Endothelial cell of umbilical vein (primary cell): ENCODE data around the gene GLP2R. TPM values are rescaled to one million over a fixed set of nuclear protein-coding genes. Genes with fewer than 3 reads are reported as not detected.

Experiments
- BruUV-seq: library from RNA; stranded (reverse); fragments of 400-500 nt; replicated peaks from 2 replicates; lab custom pipeline; 2021; lab: Mats Ljungman, UMichigan
- CTCF ChIA-PET: fragments of 300-600, 350-600 bp; sonication (Branson Sonifier 250); formaldehyde crosslinking; loops from one replicate; lab custom pipeline; 2021; ENCODE audit warnings: antibody characterized with exemption, inconsistent platforms; lab: Charles Lee
- POLR2A ChIA-PET: fragments of 300-600, 350-600 bp; sonication (Branson Sonifier 250); formaldehyde crosslinking; loops from one replicate; lab custom pipeline; 2021; ENCODE audit warnings: antibody characterized with exemption, inconsistent platforms; lab: Charles Lee
- DNase-seq: peaks from one replicate; pipeline ENCODE4 v3.0.0-alpha.2; 2011; ENCODE audit warnings: low read depth, low spot score
- FAIRE-seq: peaks from 2 replicates; lab custom pipeline; 2011; peaks lifted over from hg19 to GRCh38; lab: Jason Lieb, UNC
- H2AFZ ChIP-seq: 2 replicates; pipeline ENCODE4 v1.6.0; 2012; ENCODE audit warnings: low read depth, low read length, control low read depth, inconsistent platforms
- H3K27ac ChIP-seq: 2 replicates; pipeline ENCODE4 v1.5.1; 2011; ENCODE audit warnings: low read depth, mild to moderate bottlenecking, control low read depth, low read length, moderate library complexity; ENCODE audit not compliant: insufficient read depth
- H3K27me3 ChIP-seq, 2 experiments: 2 replicates each; pipeline versions ENCODE4 v1.6.0 to v1.6.1; 2011; ENCODE audit warnings: low read length in 2 of 2, mixed read lengths in 1 of 2; ENCODE audit not compliant: control insufficient read depth in 2 of 2, insufficient read depth in 2 of 2
- H3K36me3 ChIP-seq, 2 experiments: 2 replicates in 1 of 2; 3 replicates in 1 of 2; pipeline ENCODE4 v1.5.1; 2011; ENCODE audit warnings: low read length in 2 of 2, mild to moderate bottlenecking in 1 of 2, moderate library complexity in 1 of 2; ENCODE audit not compliant: control insufficient read depth in 2 of 2, insufficient read depth in 2 of 2; ENCODE audit errors: extremely low read depth in 1 of 2
- H3K4me1 ChIP-seq: 3 replicates; pipeline ENCODE4 v1.5.1; 2011; ENCODE audit warnings: mild to moderate bottlenecking, low read length; ENCODE audit not compliant: control insufficient read depth, insufficient read depth; ENCODE audit errors: extremely low read depth
- H3K4me2 ChIP-seq: 2 replicates; pipeline ENCODE4 v1.6.1; 2011; ENCODE audit warnings: low read length, control low read depth, mixed read lengths; ENCODE audit not compliant: insufficient read depth
- H3K4me3 ChIP-seq, 3 experiments: fragments of 200-600 bp in 1 of 3; sonication (generic), shearing (Covaris generic) in 1 of 3; replicated peaks in 1 of 3; 2 replicates each; pipeline ENCODE4 v1.5.1; 2011 to 2016; ENCODE audit warnings: control low read depth in 3 of 3, low read length in 3 of 3, mild to moderate bottlenecking in 2 of 3, inconsistent platforms in 1 of 3, low read depth in 1 of 3, moderate library complexity in 1 of 3; ENCODE audit not compliant: insufficient read depth in 1 of 3
- H3K79me2 ChIP-seq: 2 replicates; pipeline ENCODE4 v1.6.0; 2012; ENCODE audit warnings: low read length, inconsistent platforms; ENCODE audit not compliant: control insufficient read depth, insufficient read depth
- H3K9ac ChIP-seq: replicated peaks from 2 replicates; pipeline ENCODE3; 2011; ENCODE audit warnings: low read length, control low read depth; ENCODE audit not compliant: insufficient read depth; ENCODE audit errors: extremely low read depth
- H3K9me1 ChIP-seq: replicated peaks from 3 replicates; pipeline ENCODE4 v1.6.0; 2011; ENCODE audit warnings: mild to moderate bottlenecking, low read length; ENCODE audit not compliant: control insufficient read depth, insufficient read depth; ENCODE audit errors: extremely low read depth
- H3K9me3 ChIP-seq: replicated peaks from 2 replicates; pipeline ENCODE4 v1.5.1; 2012; ENCODE audit warnings: low read length, inconsistent platforms; ENCODE audit not compliant: control insufficient read depth, insufficient read depth
- H4K20me1 ChIP-seq: replicated peaks from 2 replicates; pipeline ENCODE3; 2011; ENCODE audit warnings: mild to moderate bottlenecking, low read length; ENCODE audit not compliant: control insufficient read depth, insufficient read depth; ENCODE audit errors: extremely low read depth
- EZH2 ChIP-seq: IDR thresholded peaks from 2 replicates; pipeline ENCODE4 v1.6.1; 2012; ENCODE audit warnings: borderline replicate concordance, low read depth, mild to moderate bottlenecking, moderate library complexity, low read length, inconsistent platforms; ENCODE audit not compliant: severe bottlenecking
- FOS ChIP-seq: IDR thresholded peaks from 2 replicates; pipeline ENCODE4 v1.6.1; 2011; ENCODE audit warnings: mild to moderate bottlenecking, low read length, moderate library complexity, borderline replicate concordance; ENCODE audit not compliant: insufficient read depth
- JUN ChIP-seq: IDR thresholded peaks from 2 replicates; pipeline ENCODE4 v1.6.1; 2011; ENCODE audit warnings: borderline replicate concordance, low read depth; ENCODE audit not compliant: insufficient read length, insufficient read depth
- dilution Hi-C: fragments of 300-500 bp; cut with MboI; formaldehyde crosslinking; loops from one replicate; pipeline ENCODE4 v1.15.0; 2019; ENCODE audit warnings: low sequenced_read_pairs; ENCODE audit not compliant: extremely low pct_ligation_motif_present
- intact Hi-C: fragments of 100-400 bp; cut with micrococcal nuclease; formaldehyde crosslinking; loops from one replicate; pipeline ENCODE4 v1.10.0; 2022
- polyA plus RNA-seq, 4 experiments: library from polyadenylated mRNA; depleted of rRNA in 3 of 4; stranded (reverse) in 3 of 4; unstranded in 1 of 4; fragments of >200 nt; gene quantifications; 2 replicates each; pipeline versions ENCODE4 v1.2.1 to v1.2.3, GENCODE V29; 2011 to 2012; ENCODE audit warnings: missing spikeins in 1 of 4
- total RNA-seq: library from RNA; stranded (reverse); gene quantifications from 2 replicates; pipeline ENCODE4 v1.2.3, GENCODE V29; 2021

The GLP2R gene
- total and polyA plus RNA-seq, 2 donors (not counting 3 experiments of a cell fraction or from before 2014, with no cell fraction given), result not detected

DNA sequence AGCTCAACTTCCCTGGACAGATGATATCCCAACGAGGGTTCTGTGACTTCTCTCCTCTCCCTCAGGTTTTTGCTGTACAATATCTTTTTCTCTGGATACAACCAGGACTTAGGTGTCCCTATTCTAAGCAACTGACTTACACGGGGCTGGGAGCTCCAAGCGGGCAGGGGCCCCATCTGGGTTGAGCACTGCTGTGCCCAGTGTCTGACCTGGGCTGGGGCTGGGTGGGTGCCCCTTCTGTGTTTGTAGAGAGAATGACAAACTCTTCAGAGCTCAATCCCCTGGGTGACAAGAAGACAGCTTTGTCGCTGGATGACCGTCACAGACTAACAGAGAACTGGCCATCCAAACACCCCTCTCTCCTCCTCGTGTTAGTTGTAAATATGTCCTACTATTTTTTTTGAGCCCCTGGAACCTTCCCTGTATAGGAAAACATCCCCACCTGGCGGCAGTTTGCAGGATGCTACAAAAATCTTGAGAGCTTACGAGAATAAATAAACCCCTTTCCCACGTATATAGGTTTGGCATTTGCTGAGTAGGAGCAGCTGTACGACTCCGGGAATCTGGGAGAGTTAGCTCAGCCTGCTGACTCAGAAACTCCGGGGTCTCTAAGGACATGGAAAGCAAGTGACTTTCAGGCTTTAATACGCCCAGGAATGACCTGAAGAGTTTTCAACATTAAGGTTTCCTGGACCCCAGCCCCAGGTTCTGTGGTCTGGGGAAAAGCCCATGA is 103.0 kb downstream of the GLP2R start:
- no peak overlapping the region for H2AFZ ChIP-seq
- DNase-seq (no peak), FAIRE-seq (no peak)
- no peak overlapping the region for H3K27ac ChIP-seq
- H3K9me3 ChIP-seq, result no peaks in the 10 kb centered on the region
- POLR2A ChIA-PET, result no interaction called here
- H4K20me1 ChIP-seq, result no peaks in the 10 kb centered on the region
- CTCF ChIA-PET, result interaction anchor here (3.5 kb wide), 1 partner anchor 686 kb away, joined by 11 read pairs; no protein-coding TSS in a partner anchor
- no peaks in the 10 kb centered on the region for H3K9me1 ChIP-seq
- intact Hi-C loops, result loop anchor here (10.0 kb wide), 1 partner anchor 396 kb away; no protein-coding TSS in a partner anchor
- H3K79me2 ChIP-seq, result no peaks in the 10 kb centered on the region
- TF ChIP-seq JUN, result no peak
- H3K27me3 ChIP-seq, result no peaks in the 10 kb centered on the region
- dilution Hi-C loops, result no loop called here
- no TSS peak for BruUV-seq
- H3K4me2 ChIP-seq, result no peak overlapping the region
- H3K4me3 ChIP-seq, result no peak overlapping the region
- H3K4me1 ChIP-seq, result no peaks in the 10 kb centered on the region
- no peak overlapping the region for H3K9ac ChIP-seq
- no peaks in the 10 kb centered on the region for H3K36me3 ChIP-seq

GRCh38 chr17:9929871-9930270 is 104.1 kb downstream of the GLP2R start:
- H3K4me1 ChIP-seq, result no peaks in the 10 kb centered on the region
- ChIA-PET POLR2A (no interaction called here), CTCF (interaction anchor here (0.9 kb wide), 1 partner anchor 688 kb away, joined by 3 read pairs; no protein-coding TSS in a partner anchor)
- no peak overlapping the region for H3K27ac ChIP-seq
- no peaks in the 10 kb centered on the region for H3K9me3 ChIP-seq
- no peak for DNase-seq
- dilution Hi-C loops (no loop called here), intact Hi-C loops (loop anchor here (10.0 kb wide), 1 partner anchor 395 kb away; no protein-coding TSS in a partner anchor)
- FAIRE-seq, result no peak
- no peak overlapping the region for H3K4me2 ChIP-seq
- H3K4me3 ChIP-seq, result no peak overlapping the region
- no peaks in the 10 kb centered on the region for H4K20me1 ChIP-seq
- H2AFZ ChIP-seq, result no peak overlapping the region
- H3K79me2 ChIP-seq, result no peaks in the 10 kb centered on the region
- no TSS peak for BruUV-seq
- no peaks in the 10 kb centered on the region for H3K9me1 ChIP-seq
- TF ChIP-seq FOS (no peak), EZH2 (no peak)
- H3K9ac ChIP-seq, result no peak overlapping the region
- H3K36me3 ChIP-seq, result no peaks in the 10 kb centered on the region
- H3K27me3 ChIP-seq, result no peaks in the 10 kb centered on the region
